Measurements from ENCODE around the gene COG8.

DNA sequence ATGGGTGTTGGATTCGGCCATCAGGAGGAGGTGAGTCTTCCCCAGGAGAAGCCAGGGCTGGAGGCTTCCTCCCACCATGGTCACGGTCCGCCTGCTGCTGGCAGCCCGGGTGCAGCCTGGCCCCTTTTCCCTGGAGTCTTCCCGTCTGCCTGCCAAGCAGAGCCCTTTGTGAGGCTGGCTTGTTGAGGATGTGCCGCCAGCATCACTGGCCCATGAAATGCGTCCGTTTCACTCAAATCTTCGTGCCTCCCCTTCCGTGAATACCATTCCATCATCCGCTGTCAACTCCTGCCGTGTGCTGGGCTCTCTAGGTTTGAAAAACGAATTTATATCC is 18.7 kb downstream of the COG8 start:
- TF ChIP-seq, protein P1, sequence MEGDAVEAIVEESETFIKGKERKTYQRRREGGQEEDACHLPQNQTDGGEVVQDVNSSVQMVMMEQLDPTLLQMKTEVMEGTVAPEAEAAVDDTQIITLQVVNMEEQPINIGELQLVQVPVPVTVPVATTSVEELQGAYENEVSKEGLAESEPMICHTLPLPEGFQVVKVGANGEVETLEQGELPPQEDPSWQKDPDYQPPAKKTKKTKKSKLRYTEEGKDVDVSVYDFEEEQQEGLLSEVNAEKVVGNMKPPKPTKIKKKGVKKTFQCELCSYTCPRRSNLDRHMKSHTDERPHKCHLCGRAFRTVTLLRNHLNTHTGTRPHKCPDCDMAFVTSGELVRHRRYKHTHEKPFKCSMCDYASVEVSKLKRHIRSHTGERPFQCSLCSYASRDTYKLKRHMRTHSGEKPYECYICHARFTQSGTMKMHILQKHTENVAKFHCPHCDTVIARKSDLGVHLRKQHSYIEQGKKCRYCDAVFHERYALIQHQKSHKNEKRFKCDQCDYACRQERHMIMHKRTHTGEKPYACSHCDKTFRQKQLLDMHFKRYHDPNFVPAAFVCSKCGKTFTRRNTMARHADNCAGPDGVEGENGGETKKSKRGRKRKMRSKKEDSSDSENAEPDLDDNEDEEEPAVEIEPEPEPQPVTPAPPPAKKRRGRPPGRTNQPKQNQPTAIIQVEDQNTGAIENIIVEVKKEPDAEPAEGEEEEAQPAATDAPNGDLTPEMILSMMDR (IDR thresholded peaks at IDR 0.05) = no peak
- TF ChIP-seq ZFX (IDR thresholded peaks at IDR 0.05; ENCODE audit: borderline replicate concordance) = no peak
